ENCODE data around the gene COPS7A. TPM values are rescaled to one million over a fixed set of nuclear protein-coding genes. Genes with fewer than 3 reads are reported as not detected.

COPS7A gene
- polyA plus RNA-seq, 1 donor (not counting 4 experiments of a cell fraction or from before 2014, with no cell fraction given): 85.4 TPM

GRCh38 chr12:6697584-6698351, 26.1 kb upstream of the COPS7A start:
- Histone ChIP-seq H2AFZ (ENCODE audit: control insufficient read depth, low read length) (no peak overlapping the region), H3K4me2 (ENCODE audit: control insufficient read depth, extremely low read depth, insufficient read depth, low read depth, low read length) (no peak overlapping the region), H3K36me3 (ENCODE audit: control insufficient read depth in 2 of 2, extremely low read depth in 1 of 2, insufficient read depth in 2 of 2, low read length in 2 of 2) (no peaks in the 10 kb centered on the region), H3K9me1 (ENCODE audit: control insufficient read depth, extremely low read depth, insufficient read depth, low read length) (no peaks in the 10 kb centered on the region), H3K27ac (ENCODE audit: control insufficient read depth, insufficient read depth, low read length) (no peak overlapping the region), H3K79me2 (ENCODE audit: control insufficient read depth, insufficient read depth, low read length) (no peaks in the 10 kb centered on the region), H3K9me3 (ENCODE audit: control insufficient read depth, low read depth, low read length) (no peaks in the 10 kb centered on the region), H3K4me3 (ENCODE audit: control insufficient read depth in 2 of 3, extremely low read depth in 1 of 3, insufficient read depth in 2 of 3, low read depth in 1 of 3, low read length in 3 of 3) (no peak overlapping the region), H4K20me1 (ENCODE audit: control insufficient read depth, extremely low read depth, insufficient read depth, low read length) (no peaks in the 10 kb centered on the region), H3K27me3 (ENCODE audit: control insufficient read depth, extremely low read depth, insufficient read depth, low read length) (peaks cover 38% of the 10 kb centered on the region), H3K9ac (ENCODE audit: control insufficient read depth, extremely low read depth, insufficient read depth, low read length) (no peak overlapping the region), H3K4me1 (ENCODE audit: control insufficient read depth, extremely low read depth, insufficient read depth, low read length) (peaks cover 3% of the 10 kb centered on the region)
- dilution Hi-C loops (cut with MboI; ENCODE audit: extremely low pct_ligation_motif_present, low sequenced_read_pairs): no loop called here
- peak; percentile 84 for FAIRE-seq
- no peak for DNase-seq (ENCODE audit: low read depth, low spot score)
- no peak for TF ChIP-seq EZH2 (IDR thresholded peaks at IDR 0.05; ENCODE audit: low read length)
- TF ChIP-seq, protein P1, sequence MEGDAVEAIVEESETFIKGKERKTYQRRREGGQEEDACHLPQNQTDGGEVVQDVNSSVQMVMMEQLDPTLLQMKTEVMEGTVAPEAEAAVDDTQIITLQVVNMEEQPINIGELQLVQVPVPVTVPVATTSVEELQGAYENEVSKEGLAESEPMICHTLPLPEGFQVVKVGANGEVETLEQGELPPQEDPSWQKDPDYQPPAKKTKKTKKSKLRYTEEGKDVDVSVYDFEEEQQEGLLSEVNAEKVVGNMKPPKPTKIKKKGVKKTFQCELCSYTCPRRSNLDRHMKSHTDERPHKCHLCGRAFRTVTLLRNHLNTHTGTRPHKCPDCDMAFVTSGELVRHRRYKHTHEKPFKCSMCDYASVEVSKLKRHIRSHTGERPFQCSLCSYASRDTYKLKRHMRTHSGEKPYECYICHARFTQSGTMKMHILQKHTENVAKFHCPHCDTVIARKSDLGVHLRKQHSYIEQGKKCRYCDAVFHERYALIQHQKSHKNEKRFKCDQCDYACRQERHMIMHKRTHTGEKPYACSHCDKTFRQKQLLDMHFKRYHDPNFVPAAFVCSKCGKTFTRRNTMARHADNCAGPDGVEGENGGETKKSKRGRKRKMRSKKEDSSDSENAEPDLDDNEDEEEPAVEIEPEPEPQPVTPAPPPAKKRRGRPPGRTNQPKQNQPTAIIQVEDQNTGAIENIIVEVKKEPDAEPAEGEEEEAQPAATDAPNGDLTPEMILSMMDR (optimal IDR thresholded peaks at IDR 0.05 in 1 of 3, IDR thresholded peaks at IDR 0.05 in 1 of 3, conservative IDR thresholded peaks at IDR 0.05 in 1 of 3; ENCODE audit: extremely low read depth in 1 of 3, insufficient read depth in 2 of 3, low read length in 3 of 3): peak; percentile 68 to 85 (median 69)

DNA sequence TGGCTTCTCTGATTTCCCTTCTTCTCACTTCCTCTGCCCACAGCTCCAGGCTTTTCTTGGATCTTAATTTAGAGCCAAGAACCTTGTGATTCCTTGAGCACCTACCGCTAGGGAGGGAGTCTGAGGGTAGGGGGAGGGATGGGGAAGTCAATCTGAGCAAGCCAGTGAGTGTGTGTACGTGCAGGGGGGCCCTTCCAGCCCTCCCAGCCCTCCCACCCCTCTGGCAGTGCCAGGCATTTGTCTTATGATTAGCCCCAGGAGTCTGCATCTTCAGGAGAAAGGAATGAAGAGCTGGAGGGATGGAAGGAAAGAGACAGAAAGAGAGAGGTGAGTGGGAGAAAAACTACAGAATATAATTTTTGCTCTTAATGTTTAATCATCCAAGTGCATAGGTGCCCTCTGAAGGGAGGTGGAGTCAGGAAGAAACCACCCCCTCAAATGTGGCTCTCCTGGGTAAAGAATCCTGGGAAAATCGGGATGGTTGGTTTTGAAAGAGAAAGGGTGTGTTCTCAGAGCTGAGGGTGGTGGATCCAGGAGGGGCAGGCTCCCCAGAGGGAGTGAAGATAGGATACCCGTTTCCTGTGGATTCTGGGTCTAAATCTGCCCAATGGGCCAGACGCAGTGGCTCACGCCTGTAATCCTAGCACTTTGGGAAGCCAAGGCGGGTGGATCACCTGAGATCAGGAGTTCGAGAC, 25.3 kb upstream of the COPS7A start:
- dilution Hi-C loops (cut with MboI; ENCODE audit: extremely low pct_ligation_motif_present, low sequenced_read_pairs): no loop called here
- DNase-seq (ENCODE audit: low read depth, low spot score) (no peak), FAIRE-seq (no peak)
- Histone ChIP-seq H3K9ac (ENCODE audit: control insufficient read depth, extremely low read depth, insufficient read depth, low read length) (no peak overlapping the region), H4K20me1 (ENCODE audit: control insufficient read depth, extremely low read depth, insufficient read depth, low read length) (no peaks in the 10 kb centered on the region), H3K9me1 (ENCODE audit: control insufficient read depth, extremely low read depth, insufficient read depth, low read length) (no peaks in the 10 kb centered on the region), H3K27me3 (ENCODE audit: control insufficient read depth, extremely low read depth, insufficient read depth, low read length) (peaks cover 41% of the 10 kb centered on the region), H3K79me2 (ENCODE audit: control insufficient read depth, insufficient read depth, low read length) (no peaks in the 10 kb centered on the region), H3K36me3 (ENCODE audit: control insufficient read depth in 2 of 2, extremely low read depth in 1 of 2, insufficient read depth in 2 of 2, low read length in 2 of 2) (no peaks in the 10 kb centered on the region), H3K4me1 (ENCODE audit: control insufficient read depth, extremely low read depth, insufficient read depth, low read length) (peaks cover 3% of the 10 kb centered on the region), H3K9me3 (ENCODE audit: control insufficient read depth, low read depth, low read length) (no peaks in the 10 kb centered on the region), H3K4me3 (ENCODE audit: control insufficient read depth in 2 of 3, extremely low read depth in 1 of 3, insufficient read depth in 2 of 3, low read depth in 1 of 3, low read length in 3 of 3) (no peak overlapping the region), H3K4me2 (ENCODE audit: control insufficient read depth, extremely low read depth, insufficient read depth, low read depth, low read length) (no peak overlapping the region), H2AFZ (ENCODE audit: control insufficient read depth, low read length) (no peak overlapping the region), H3K27ac (ENCODE audit: control insufficient read depth, insufficient read depth, low read length) (no peak overlapping the region)
- TF ChIP-seq EZH2 (IDR thresholded peaks at IDR 0.05; ENCODE audit: low read length): no peak
- TF ChIP-seq, protein P1 (optimal IDR thresholded peaks at IDR 0.05 in 1 of 3, IDR thresholded peaks at IDR 0.05 in 1 of 3, conservative IDR thresholded peaks at IDR 0.05 in 1 of 3; ENCODE audit: extremely low read depth in 1 of 3, insufficient read depth in 2 of 3, low read length in 3 of 3): no peak

Data from keratinocyte (primary cell).